Liver (tissue), 3 donors: ENCODE data around the gene GPC1.

Experiments
- CTCF ChIP-seq: fragments of 150-350 bp; IDR thresholded peaks from 2 replicates; pipeline ENCODE4 v1.5.1; 2017; ENCODE audit warnings: improper control_type of control experiment, low read depth, low read length; ENCODE audit not compliant: missing input control
- EGR1 ChIP-seq, 2 donors: IDR thresholded peaks; 2 replicates each; pipeline ENCODE4 v1.6.1; 2016 to 2018; ENCODE audit warnings: antibody characterized with exemption in 2 of 2, low read depth in 2 of 2
- FOXA1 ChIP-seq: IDR thresholded peaks from 2 replicates; pipeline ENCODE4 v1.6.1; 2016; ENCODE audit warnings: antibody characterized with exemption
- HNF4G ChIP-seq: IDR thresholded peaks from 2 replicates; pipeline ENCODE4 v1.6.1; 2016; ENCODE audit warnings: antibody characterized with exemption
- MAX ChIP-seq: IDR thresholded peaks from 2 replicates; pipeline ENCODE4 v1.6.1; 2016; ENCODE audit warnings: antibody characterized with exemption
- RAD21 ChIP-seq, 2 donors: IDR thresholded peaks; 2 replicates each; pipeline ENCODE4 v1.6.1; 2016; ENCODE audit warnings: antibody characterized with exemption in 2 of 2, mild to moderate bottlenecking in 2 of 2
- REST ChIP-seq: IDR thresholded peaks from 2 replicates; pipeline ENCODE4 v1.6.1; 2016; ENCODE audit warnings: antibody characterized with exemption, mild to moderate bottlenecking
- SP1 ChIP-seq: IDR thresholded peaks from 2 replicates; pipeline ENCODE4 v1.6.1; 2018; ENCODE audit warnings: antibody characterized with exemption, mild to moderate bottlenecking
- TAF1 ChIP-seq: conservative IDR thresholded peaks from 2 replicates; pipeline ENCODE4 v1.6.1; 2016; ENCODE audit warnings: antibody characterized with exemption, mild to moderate bottlenecking
- ZBTB33 ChIP-seq: IDR thresholded peaks from 2 replicates; pipeline ENCODE4 v1.6.1; 2016; ENCODE audit warnings: antibody characterized with exemption
- donor health status: healthy.
- donor health status: healthy.

GRCh38 chr2:240447331-240447730 is 11.9 kb downstream of the GPC1 start:
- TF ChIP-seq CTCF (no peak), RAD21 (IDR thresholded peaks at IDR 0.05) (no peak), SP1 (no peak), FOXA1 (no peak), ZBTB33 (no peak), MAX (no peak), EGR1 (IDR thresholded peaks at IDR 0.05; ENCODE audit: low read depth in 2 of 2) (no peak), TAF1 (no peak), HNF4G (no peak), REST (no peak)
